ENCODE measurements around the gene PALLD. TPM values are rescaled to one million over a fixed set of nuclear protein-coding genes. Genes with fewer than 3 reads are reported as not detected.

Gene PALLD
- total and polyA plus RNA-seq, 2 of the 8 experiments (the other 6 are each of a cell fraction or from before 2014, with no cell fraction given): 10.5 to 25.0 TPM

DNA sequence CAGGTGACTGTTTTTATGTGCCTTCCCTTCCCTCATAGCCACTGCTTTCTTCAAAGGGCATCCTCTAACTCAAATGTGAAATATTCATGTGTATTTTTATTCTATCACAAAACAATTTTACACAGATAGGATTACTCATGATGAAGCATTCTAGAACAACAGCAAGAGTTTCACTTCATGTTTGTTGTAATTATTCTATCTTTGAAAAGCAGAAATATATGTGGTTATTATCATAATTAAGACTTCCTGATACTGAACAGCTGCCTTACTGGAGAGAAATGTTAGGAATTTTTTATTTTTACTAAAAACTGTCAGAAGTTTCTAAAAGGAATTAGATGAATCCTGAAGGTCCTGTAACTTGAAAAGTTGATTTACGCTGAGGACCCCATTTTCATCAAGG lies 229.1 kb downstream of the PALLD start:
- no peak overlapping the region for H3K4ac ChIP-seq (replicated peaks; ENCODE audit: insufficient read length, low read depth, low read length)
- no peak overlapping the region for H3K23ac ChIP-seq (ENCODE audit: insufficient read length)
- H2AK5ac ChIP-seq (ENCODE audit: low read depth, low read length): no peak overlapping the region
- H2BK12ac ChIP-seq (ENCODE audit: low read depth, low read length): no peak overlapping the region
- H3K36me3 ChIP-seq (ENCODE audit: control insufficient read depth in 2 of 4, insufficient read depth in 4 of 4, low read length in 3 of 4): no peaks in the 10 kb centered on the region
- no peak overlapping the region for H3K9ac ChIP-seq (replicated peaks in 1 of 4; ENCODE audit: extremely low read depth in 1 of 4, low read depth in 3 of 4, low read length in 3 of 4)
- no peaks in the 10 kb centered on the region for H3K23me2 ChIP-seq (ENCODE audit: low read depth, low read length)
- H3K56ac ChIP-seq (replicated peaks; ENCODE audit: insufficient read length, low read depth, low read length): no peak overlapping the region
- no peak overlapping the region for H3K14ac ChIP-seq (ENCODE audit: insufficient read length)
- H4K20me1 ChIP-seq (replicated peaks in 1 of 2; ENCODE audit: control insufficient read depth in 1 of 2, insufficient read depth in 2 of 2, low read length in 2 of 2): no peaks in the 10 kb centered on the region
- no peak overlapping the region for H3K27ac ChIP-seq (ENCODE audit: low read depth, low read length)
- no peaks in the 10 kb centered on the region for H3K9me3 ChIP-seq (ENCODE audit: insufficient read depth in 2 of 2, low read depth in 1 of 2, low read length in 1 of 2)
- no peak for TF ChIP-seq CEBPB (IDR thresholded peaks at IDR 0.05; ENCODE audit: low read depth, low read length)
- TF ChIP-seq CHD2 (IDR thresholded peaks at IDR 0.05; ENCODE audit: low read length): no peak
- TF ChIP-seq, protein P1, sequence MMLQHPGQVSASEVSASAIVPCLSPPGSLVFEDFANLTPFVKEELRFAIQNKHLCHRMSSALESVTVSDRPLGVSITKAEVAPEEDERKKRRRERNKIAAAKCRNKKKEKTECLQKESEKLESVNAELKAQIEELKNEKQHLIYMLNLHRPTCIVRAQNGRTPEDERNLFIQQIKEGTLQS (IDR thresholded peaks at IDR 0.05; ENCODE audit: insufficient read depth, low read depth, low read length): no peak
- TF ChIP-seq EZH2 (IDR thresholded peaks at IDR 0.05; ENCODE audit: low read depth, low read length, severe bottlenecking): no peak
- no peak for TF ChIP-seq BCL11A (IDR thresholded peaks at IDR 0.05; ENCODE audit: low read depth in 2 of 2, low read length in 2 of 2)
- no peak for TF ChIP-seq BRCA1 (IDR thresholded peaks at IDR 0.05; ENCODE audit: low read depth, low read length)
- H2BK15ac ChIP-seq (ENCODE audit: low read length): no peak overlapping the region
- DNase-seq (ENCODE audit: low read depth in 1 of 2, low spot score in 2 of 2) (no peak), FAIRE-seq (no peak)
- ChIA-PET CTCF (ENCODE audit: partially characterized antibody) (interaction anchor here (0.7 to 1.4 kb wide), 3 partner anchors 9 to 113 kb away, joined by 3 to 4 read pairs (median 3); no protein-coding TSS in a partner anchor), POLR2A (ENCODE audit: partially characterized antibody) (no interaction called here)
- H3K18ac ChIP-seq (ENCODE audit: extremely low read depth, low read length): no peak overlapping the region
- H3K4me2 ChIP-seq (ENCODE audit: insufficient read depth in 1 of 2, low read depth in 2 of 2, low read length in 2 of 2): no peak overlapping the region
- H3K4me1 ChIP-seq (replicated peaks in 1 of 4; ENCODE audit: control insufficient read depth in 3 of 4, insufficient read depth in 4 of 4, low read length in 3 of 4): peaks cover 0 to 4% (median 0%) of the 10 kb centered on the region in 4 experiments; a peak in 1 of 7 replicates
- H4K8ac ChIP-seq (ENCODE audit: extremely low read depth, insufficient read depth, low read length): no peak overlapping the region
- 90% methylated on average over 1 of the region's 1 CpG; no CpG with 5 or more reads in 1 of the 2 experiments for WGBS, 2 experiments (ENCODE audit: extremely low coverage in 1 of 2, insufficient coverage in 1 of 2, insufficient read length in 1 of 2, insufficient replicate concordance in 2 of 2, low coverage in 1 of 2, low lambda C conversion rate in 2 of 2, missing lambda C conversion rate in 1 of 2)
- H2BK5ac ChIP-seq (ENCODE audit: low read depth, low read length): no peak overlapping the region
- H3K79me2 ChIP-seq (ENCODE audit: control insufficient read depth in 1 of 2, insufficient read depth in 2 of 2, low read length in 2 of 2): no peaks in the 10 kb centered on the region
- no peaks in the 10 kb centered on the region for H3K79me1 ChIP-seq (ENCODE audit: low read depth, low read length)
- no peak overlapping the region for H2BK20ac ChIP-seq (ENCODE audit: low read length)
- no peaks in the 10 kb centered on the region for H3K27me3 ChIP-seq (replicated peaks in 1 of 4; ENCODE audit: control insufficient read depth in 3 of 4, extremely low read depth in 1 of 4, insufficient read depth in 3 of 4, low read length in 3 of 4)
- H2AFZ ChIP-seq (ENCODE audit: low read length): no peak overlapping the region
- H4K5ac ChIP-seq (ENCODE audit: insufficient read length, low read depth, low read length): no peak overlapping the region
- H4K91ac ChIP-seq (replicated peaks; ENCODE audit: insufficient read length, low read length): no peak overlapping the region
- H3K4me3 ChIP-seq (ENCODE audit: extremely low read depth in 1 of 4, insufficient read depth in 2 of 4, low read depth in 3 of 4, low read length in 4 of 4): no peak overlapping the region
- no peak overlapping the region for H2BK120ac ChIP-seq (replicated peaks; ENCODE audit: low read depth, low read length)

Measured in H1 (cell line).